ENCODE results near the gene PRKD1.
"Not testable (repeated sequence)": the region's sequence is repeated elsewhere in the genome, so short reads cannot be mapped to it uniquely, and the experiment has no call there.

PRKD1 gene

GRCh38 chr14:29799464-29800095, 128.1 kb downstream of the PRKD1 start:
- DNase-seq = peak in 10 of 56 donors; percentile 4 to 33 (median 10)

GRCh38 chr14:29798811-29799210, 128.8 kb downstream of the PRKD1 start:
- peak in 1 of 56 donors; percentile 5 for DNase-seq

DNA sequence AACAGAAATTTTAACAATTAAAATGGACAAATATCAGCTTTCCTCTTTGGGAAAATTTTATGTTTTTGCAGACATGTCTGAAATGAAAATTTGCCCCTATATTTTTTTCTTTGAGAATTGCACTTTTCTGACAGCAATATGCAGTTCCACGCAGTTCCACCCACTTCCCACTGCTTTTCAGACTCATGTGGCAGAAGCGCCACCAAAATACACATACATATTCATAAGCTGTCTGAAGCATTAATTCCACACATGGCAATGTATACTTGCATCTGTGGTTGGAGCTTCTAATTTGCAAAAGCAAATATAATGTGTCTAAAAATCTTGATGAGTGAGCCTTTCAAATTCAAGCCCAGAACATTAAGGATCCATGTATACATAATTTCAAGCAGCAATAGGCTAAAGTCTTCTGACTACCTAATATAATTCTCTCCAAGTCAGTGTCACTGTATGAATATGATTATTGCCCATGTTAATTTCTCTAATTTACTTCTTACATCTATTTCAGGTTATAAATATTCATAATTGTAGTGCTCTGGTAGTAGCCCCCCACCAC, 129.5 kb downstream of the PRKD1 start:
- DNase-seq = no peak

DNA sequence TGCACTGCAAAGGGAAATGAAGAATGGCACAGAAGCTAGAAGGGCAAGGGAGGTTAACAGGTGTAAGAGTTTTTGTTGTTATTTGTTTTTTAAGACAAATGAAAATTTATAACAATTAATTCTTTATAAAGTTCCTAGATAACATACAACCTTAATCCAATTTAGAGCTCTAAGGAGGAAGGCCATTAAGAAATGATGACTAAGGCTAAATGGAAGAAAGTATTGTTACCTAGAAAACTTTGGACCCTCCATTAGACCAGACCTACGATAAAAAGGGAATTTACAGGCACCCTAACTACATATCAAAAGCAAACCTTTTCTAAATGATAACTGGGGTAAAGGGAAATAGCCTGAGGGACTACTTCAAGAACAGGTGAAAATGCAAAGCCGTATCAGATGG, 130.8 kb downstream of the PRKD1 start:
- no peak for DNase-seq

DNA sequence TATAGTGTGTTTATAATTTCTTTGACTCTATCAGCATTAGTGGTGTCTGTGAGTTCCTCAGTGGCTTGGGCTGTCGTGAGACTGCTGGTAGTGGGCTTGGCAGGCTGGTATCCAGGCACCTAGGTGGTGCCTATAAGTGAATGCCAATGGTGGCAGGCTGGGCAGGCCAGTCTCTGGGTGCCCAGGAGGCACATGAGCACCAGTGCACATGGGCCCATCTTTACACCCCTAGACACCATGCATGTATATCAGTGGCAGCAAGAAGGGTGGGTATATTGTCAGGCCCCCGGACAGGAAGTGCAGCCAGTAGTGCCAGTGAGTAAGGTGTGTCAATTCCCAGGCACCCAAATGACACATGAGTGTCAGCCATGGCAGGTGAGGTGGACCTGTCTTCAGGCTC, 138.2 kb downstream of the PRKD1 start:
- no peak for DNase-seq

GRCh38 chr14:29788093-29788492, 139.6 kb downstream of the PRKD1 start:
- no peak for DNase-seq

DNA sequence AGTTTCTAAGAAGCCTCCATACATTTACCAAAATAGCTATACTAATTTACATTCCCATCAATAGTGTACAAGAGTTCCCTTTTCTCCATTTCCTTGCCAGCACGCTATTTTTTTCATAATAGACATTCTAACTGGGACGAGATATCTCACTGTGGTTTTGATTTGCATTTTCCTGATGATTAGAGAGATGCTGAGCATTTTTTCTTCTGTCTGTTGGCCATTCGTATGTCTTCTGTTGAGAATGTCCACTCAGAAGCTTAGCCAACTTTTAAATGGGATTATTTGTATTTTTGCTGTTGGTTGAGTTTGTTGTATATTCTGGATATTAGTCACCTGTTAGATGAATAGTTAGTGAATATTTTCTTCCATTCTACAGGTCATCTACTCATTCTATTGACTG, 144.1 kb downstream of the PRKD1 start:
- no peak for DNase-seq

GRCh38 chr14:29782041-29782440, 145.6 kb downstream of the PRKD1 start:
- no peak for DNase-seq

DNA sequence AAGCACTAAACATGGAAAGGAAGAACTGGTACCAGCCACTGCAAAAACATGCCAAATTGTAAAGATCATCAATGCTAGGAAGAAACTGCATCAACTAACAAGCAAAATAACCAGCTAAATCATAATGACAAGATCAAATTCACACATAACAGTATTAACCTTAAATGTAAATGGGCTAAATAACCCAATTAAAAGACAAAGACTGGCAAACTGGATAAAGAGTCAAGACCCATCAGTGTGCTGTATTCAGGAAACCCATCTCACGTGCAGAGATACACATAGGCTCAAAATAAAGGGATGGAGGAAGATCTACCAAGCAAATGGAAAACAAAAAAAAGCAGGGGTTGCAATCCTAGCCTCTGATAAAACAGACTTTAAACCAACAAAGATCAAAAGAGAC, 150.5 kb downstream of the PRKD1 start:
- DNase-seq = not testable (repeated sequence)

DNA sequence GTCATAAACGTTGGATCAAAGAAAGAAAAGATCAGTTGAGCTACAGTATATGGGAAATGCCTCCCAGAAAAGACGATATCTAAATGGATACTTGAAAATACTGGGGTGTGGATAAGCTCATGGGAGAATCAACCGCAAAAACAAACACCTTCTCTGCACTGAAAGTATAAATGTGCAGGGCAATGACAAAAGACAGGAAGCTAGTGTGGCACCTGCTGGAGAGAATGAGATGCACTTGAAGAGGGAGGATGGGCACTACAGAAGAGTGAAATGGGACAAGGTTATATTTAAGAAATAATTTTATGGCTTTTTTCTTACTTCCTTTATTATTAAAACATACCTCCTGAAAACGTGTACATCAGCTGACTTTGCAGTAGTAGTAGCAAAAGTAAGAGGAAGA, 153.7 kb downstream of the PRKD1 start:
- DNase-seq = no peak

GRCh38 chr14:29763342-29763858, 164.2 kb downstream of the PRKD1 start:
- DNase-seq = no peak

- DNase-seq = no peak
Observed at GRCh38 chr14:29759521-29760340, 167.9 kb downstream of the PRKD1 start.

DNA sequence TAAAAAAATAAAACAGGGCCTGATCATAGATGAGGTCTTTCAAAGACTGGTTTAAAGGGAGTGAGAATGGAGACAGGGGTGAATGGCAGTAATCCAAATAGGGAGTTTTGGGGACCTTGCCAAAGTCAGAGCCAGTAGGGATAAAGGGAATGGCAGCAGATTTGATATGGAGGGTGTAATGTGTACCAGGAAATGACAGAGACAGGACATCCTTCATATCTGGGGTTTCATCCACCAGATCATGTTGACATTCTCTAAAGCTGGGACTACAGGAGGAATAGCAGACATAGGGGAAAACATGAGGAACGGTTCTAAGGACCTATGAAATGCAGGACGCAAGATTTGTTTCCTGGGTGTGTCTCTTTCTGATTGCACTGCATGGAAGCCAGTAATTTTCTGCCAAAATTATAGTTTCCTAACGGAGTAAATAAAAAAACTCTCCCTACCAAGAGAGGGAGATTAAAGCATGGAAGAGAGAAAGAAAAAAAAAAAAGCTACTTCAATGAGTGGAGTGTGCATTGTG, 169.9 kb downstream of the PRKD1 start:
- no peak for DNase-seq

DNA sequence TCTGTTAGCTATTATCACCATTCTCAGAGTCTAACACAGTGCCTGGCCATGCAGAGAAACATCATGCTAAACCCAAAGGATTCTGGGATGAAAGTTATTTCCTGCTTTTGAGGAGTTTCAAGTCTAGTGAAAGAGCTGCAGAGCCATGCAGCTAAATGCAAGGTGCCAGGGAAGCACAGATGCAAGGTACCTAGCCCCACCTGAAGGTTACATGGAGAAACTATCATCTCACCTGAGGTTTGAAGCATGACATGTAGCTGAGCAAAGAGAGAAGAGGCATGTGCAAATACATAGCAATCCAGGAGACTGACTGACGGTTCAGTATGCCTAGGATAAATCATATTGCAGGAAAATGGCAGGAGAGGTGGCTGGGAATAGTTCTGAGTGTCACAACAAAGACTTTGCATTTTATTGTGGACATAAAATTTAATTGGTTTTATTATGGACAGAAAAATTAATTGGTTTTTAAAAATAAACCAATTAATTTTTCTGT, 170.4 kb downstream of the PRKD1 start:
- no peak for DNase-seq

DNA sequence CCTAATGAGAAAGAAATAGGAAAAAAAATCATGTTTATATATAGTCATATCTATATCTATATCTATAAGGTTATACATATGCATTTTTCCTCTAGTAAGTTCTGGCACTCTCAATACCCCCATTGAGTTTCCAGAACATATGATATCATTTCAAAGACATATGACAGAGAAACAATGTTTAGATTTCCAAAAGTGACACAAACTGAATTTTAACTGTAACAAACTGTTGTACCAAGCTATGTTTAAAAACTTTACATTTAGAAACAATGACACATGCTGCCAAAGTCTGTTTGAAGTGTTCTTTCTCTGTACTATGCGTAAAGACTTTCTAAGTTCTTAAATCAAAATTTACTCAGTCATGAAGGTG, 171.6 kb downstream of the PRKD1 start:
- no peak for DNase-seq

- no peak for DNase-seq
Observed at GRCh38 chr14:29755311-29756018, 172.2 kb downstream of the PRKD1 start.

GRCh38 chr14:29754134-29754533, 173.5 kb downstream of the PRKD1 start:
- DNase-seq = no peak

DNA sequence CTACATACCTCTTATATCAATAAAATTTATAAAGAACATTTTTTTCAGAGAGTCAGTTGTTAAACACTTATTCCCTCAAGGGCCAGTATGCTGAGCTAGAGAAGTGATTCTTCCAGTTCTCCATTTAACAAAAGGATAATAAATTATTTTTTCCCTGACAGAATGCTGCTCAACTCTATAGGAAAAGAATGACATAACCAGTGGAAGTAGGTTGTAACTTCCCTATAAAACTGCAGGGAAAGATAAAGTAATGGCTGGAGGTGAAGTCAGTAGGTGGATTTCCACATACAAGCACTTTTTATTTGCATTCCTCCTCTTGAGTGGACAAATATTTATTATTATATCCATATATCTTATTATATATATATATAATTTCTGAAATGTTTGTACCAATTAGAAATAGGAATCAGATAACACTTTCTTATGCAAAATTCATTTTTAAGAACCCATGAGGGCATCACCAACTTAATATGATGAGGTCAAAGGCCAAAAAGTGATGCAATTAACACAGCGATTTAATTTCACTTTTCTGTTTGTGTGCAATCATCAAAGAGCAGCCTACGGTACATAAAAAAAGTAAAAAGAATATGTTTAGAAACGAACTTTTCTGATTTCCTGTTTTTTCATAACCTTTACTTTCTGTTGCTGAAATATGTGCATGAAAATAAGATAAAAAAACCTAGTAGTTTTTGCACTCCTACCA, 175.3 kb downstream of the PRKD1 start:
- DNase-seq = no peak

GRCh38 chr14:29749829-29750228, 177.8 kb downstream of the PRKD1 start:
- DNase-seq = no peak

- DNase-seq = no peak
Observed at GRCh38 chr14:29749327-29749726, 178.3 kb downstream of the PRKD1 start.

DNA sequence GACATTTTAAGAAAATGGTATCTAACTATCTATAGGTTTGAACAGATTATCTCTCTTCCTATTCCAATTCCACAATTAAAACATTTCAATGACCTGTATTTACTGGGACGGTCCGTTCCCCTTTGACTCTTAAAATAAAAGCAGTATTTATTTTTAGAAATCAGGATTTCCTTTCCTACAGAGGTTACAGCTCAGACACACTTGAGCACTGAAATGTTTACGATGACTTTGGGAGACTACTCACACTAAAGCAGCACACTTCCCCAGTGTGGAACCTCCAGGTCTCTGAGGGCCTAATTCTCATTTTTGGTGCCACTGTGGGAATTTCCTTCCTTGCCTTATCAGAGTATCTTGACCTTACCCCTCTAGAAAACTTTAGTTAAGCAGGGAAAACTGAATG, 181.8 kb downstream of the PRKD1 start:
- DNase-seq = no peak

Data from nucleus accumbens (tissue), 56 donors.